ENCODE data around the gene GAA.

DNA sequence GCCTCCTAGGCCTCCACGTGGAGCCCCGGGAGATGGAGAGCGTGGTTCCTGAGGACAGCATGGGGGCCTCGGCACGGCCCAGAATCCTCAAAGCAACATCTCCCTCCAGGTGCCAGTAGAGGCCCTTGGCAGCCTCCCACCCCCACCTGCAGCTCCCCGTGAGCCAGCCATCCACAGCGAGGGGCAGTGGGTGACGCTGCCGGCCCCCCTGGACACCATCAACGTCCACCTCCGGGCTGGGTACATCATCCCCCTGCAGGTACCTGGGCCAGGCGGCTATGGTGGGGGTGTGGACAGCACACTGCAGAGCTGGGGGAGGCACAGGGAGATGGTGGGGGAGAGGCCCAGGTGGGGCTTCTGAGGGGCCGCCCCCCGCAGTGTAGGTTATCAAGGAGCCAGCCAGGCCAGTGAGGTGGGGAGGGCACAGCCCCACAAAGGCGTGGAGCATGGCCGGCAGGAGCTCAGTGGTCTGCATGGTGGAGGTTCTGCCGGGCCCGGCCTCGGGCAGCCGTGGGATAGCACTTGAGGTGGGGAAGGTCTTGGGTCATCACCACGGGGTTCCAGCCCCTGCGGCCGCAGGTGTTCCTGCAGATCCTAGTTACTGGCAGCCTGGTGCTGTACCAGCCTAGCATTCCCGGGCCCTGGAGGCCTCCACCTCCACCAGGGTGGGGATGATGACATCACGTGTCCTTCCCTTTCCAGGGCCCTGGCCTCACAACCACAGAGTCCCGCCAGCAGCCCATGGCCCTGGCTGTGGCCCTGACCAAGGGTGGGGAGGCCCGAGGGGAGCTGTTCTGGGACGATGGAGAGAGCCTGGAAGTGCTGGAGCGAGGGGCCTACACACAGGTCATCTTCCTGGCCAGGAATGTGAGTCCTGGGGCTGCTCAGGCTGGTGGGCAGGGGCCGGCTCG is 16.4 kb downstream of the GAA start:
- TF ChIP-seq REST (IDR thresholded peaks at IDR 0.05; ENCODE audit: low read depth, low read length) (no peak), POLR2A (IDR thresholded peaks at IDR 0.05; ENCODE audit: low read depth, low read length) (no peak), RAD21 (IDR thresholded peaks at IDR 0.05; ENCODE audit: insufficient read depth, low read depth, low read length) (no peak), HCFC1 (IDR thresholded peaks at IDR 0.05; ENCODE audit: low read length) (no peak), ZNF24 (IDR thresholded peaks at IDR 0.05) (no peak), RB1 (IDR thresholded peaks at IDR 0.05; ENCODE audit: borderline replicate concordance) (no peak), YY1 (IDR thresholded peaks at IDR 0.05; ENCODE audit: low read depth, low read length) (no peak), SMAD1 (IDR thresholded peaks at IDR 0.05; ENCODE audit: low read depth, partially characterized antibody) (no peak)
- TF ChIP-seq, protein P1, sequence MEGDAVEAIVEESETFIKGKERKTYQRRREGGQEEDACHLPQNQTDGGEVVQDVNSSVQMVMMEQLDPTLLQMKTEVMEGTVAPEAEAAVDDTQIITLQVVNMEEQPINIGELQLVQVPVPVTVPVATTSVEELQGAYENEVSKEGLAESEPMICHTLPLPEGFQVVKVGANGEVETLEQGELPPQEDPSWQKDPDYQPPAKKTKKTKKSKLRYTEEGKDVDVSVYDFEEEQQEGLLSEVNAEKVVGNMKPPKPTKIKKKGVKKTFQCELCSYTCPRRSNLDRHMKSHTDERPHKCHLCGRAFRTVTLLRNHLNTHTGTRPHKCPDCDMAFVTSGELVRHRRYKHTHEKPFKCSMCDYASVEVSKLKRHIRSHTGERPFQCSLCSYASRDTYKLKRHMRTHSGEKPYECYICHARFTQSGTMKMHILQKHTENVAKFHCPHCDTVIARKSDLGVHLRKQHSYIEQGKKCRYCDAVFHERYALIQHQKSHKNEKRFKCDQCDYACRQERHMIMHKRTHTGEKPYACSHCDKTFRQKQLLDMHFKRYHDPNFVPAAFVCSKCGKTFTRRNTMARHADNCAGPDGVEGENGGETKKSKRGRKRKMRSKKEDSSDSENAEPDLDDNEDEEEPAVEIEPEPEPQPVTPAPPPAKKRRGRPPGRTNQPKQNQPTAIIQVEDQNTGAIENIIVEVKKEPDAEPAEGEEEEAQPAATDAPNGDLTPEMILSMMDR (IDR thresholded peaks at IDR 0.05 in 2 of 3, conservative IDR thresholded peaks at IDR 0.05 in 1 of 3; ENCODE audit: control insufficient read depth in 2 of 3, extremely low read depth in 1 of 3, insufficient read depth in 1 of 3, low read depth in 3 of 3, low read length in 3 of 3), result no peak

All from GM12878 (cell line).